Activated CD4-positive, alpha-beta memory T cell treated with anti-CD3 and anti-CD28 coated beads, Interleukin-2, amount 10 ng/mL, durations not matched to agents 7 days and 5 days (primary cell): ENCODE results near the gene PBX4. TPM values are rescaled to one million over a fixed set of nuclear protein-coding genes. Genes with fewer than 3 reads are reported as not detected.

Experiments used
- CTCF ChIA-PET: fragments of 350-600 bp; sonication (Branson Sonifier 250); formaldehyde crosslinking; loops from one replicate; lab custom pipeline; 2021; ENCODE audit warnings: antibody characterized with exemption, inconsistent platforms; lab: Charles Lee
- POLR2A ChIA-PET: fragments of 350-600 bp; sonication (Branson Sonifier 250); formaldehyde crosslinking; loops from one replicate; lab custom pipeline; 2021; ENCODE audit warnings: antibody characterized with exemption; lab: Charles Lee
- DNase-seq: peaks from one replicate; pipeline ENCODE4 v3.0.0-alpha.2; 2020
- H3K27ac Mint-ChIP-seq: one replicate; pipeline ENCODE4 v1.8.0; 2021; ENCODE audit warnings: mild to moderate bottlenecking, mixed read lengths
- H3K27me3 Mint-ChIP-seq: one replicate; pipeline ENCODE4 v1.8.0; 2021; ENCODE audit warnings: mixed read lengths
- H3K36me3 Mint-ChIP-seq: one replicate; pipeline ENCODE4 v1.8.0; 2021; ENCODE audit warnings: low read depth, mixed read lengths
- H3K4me1 Mint-ChIP-seq: one replicate; pipeline ENCODE4 v1.8.0; 2021; ENCODE audit warnings: mixed read lengths
- H3K4me3 Mint-ChIP-seq: one replicate; pipeline ENCODE4 v1.8.0; 2021; ENCODE audit warnings: mild to moderate bottlenecking, mixed read lengths
- H3K9me3 Mint-ChIP-seq: one replicate; pipeline ENCODE4 v1.8.0; 2021; ENCODE audit warnings: mixed read lengths
- total RNA-seq, 2 experiments: library from RNA; stranded (reverse); gene quantifications; one replicate each; pipeline ENCODE4 v1.2.3, GENCODE V29; 2021

Gene PBX4
- total RNA-seq, 2 experiments from 2014 or later = 49.0 to 55.6 TPM

- Mint-ChIP-seq H3K4me1 (peaks cover 10% of the 10 kb centered on the region), H3K9me3 (no peaks in the 10 kb centered on the region), H3K27ac (no peak overlapping the region), H3K27me3 (no peaks in the 10 kb centered on the region), H3K4me3 (no peak overlapping the region), H3K36me3 (peaks cover 50% of the 10 kb centered on the region)
- DNase-seq = no peak
- ChIA-PET POLR2A (interaction anchor here (0.7 kb wide), 1 partner anchor 51 kb away, joined by 3 read pairs; no protein-coding TSS in a partner anchor), CTCF (interaction anchor here (1.3 kb wide), 1 partner anchor 17 kb away, joined by 3 read pairs; no protein-coding TSS in a partner anchor)
Observed at GRCh38 chr19:19571071-19571786, 47.3 kb downstream of the PBX4 start.

- Mint-ChIP-seq H3K4me3 (no peak overlapping the region), H3K27ac (peak overlapping the region; percentile 5)
- POLR2A ChIA-PET = no interaction called here
Observed at GRCh38 chr19:19570571-19570970, 47.9 kb downstream of the PBX4 start.

GRCh38 chr19:19568802-19569756 lies 49.4 kb downstream of the PBX4 start:
- Mint-ChIP-seq H3K36me3 (peaks cover 59% of the 10 kb centered on the region), H3K27ac (peak overlapping the region; percentile 33), H3K9me3 (no peaks in the 10 kb centered on the region), H3K4me3 (no peak overlapping the region), H3K27me3 (no peaks in the 10 kb centered on the region), H3K4me1 (peaks cover 5% of the 10 kb centered on the region)
- ChIA-PET CTCF (interaction anchor here (1.0 to 2.5 kb wide), 2 partner anchors 14 to 16 kb away, joined by 3 to 22 read pairs; no protein-coding TSS in a partner anchor), POLR2A (interaction anchor here (0.8 to 1.6 kb wide), 4 partner anchors 9 to 75 kb away, joined by 3 to 7 read pairs (median 3); no protein-coding TSS in a partner anchor)
- DNase-seq = no peak

More at GRCh38 chr19:19570571-19570970, 47.9 kb downstream of the PBX4 start:
- Mint-ChIP-seq H3K4me1 (peaks cover 10% of the 10 kb centered on the region), H3K27me3 (no peaks in the 10 kb centered on the region), H3K36me3 (peaks cover 49% of the 10 kb centered on the region), H3K9me3 (no peaks in the 10 kb centered on the region)
- DNase-seq = no peak
- CTCF ChIA-PET = interaction anchor here (1.3 kb wide), 1 partner anchor 16 kb away, joined by 3 read pairs; no protein-coding TSS in a partner anchor

GRCh38 chr19:19567391-19567790 lies 51.1 kb downstream of the PBX4 start:
- no peak for DNase-seq
- H3K9me3 Mint-ChIP-seq = no peaks in the 10 kb centered on the region
- H3K27ac Mint-ChIP-seq = no peak overlapping the region
- ChIA-PET POLR2A (interaction anchor here (1.2 kb wide), 1 partner anchor 20 kb away, joined by 3 read pairs; no protein-coding TSS in a partner anchor), CTCF (interaction anchor here (2.5 kb wide), 1 partner anchor 14 kb away, joined by 22 read pairs; no protein-coding TSS in a partner anchor)
- peaks cover 4% of the 10 kb centered on the region for H3K4me1 Mint-ChIP-seq
- H3K4me3 Mint-ChIP-seq = no peak overlapping the region
- peaks cover 68% of the 10 kb centered on the region for H3K36me3 Mint-ChIP-seq
- no peaks in the 10 kb centered on the region for H3K27me3 Mint-ChIP-seq

- Mint-ChIP-seq H3K36me3 (peaks cover 78% of the 10 kb centered on the region), H3K9me3 (no peaks in the 10 kb centered on the region), H3K4me3 (no peak overlapping the region), H3K4me1 (peaks cover 5% of the 10 kb centered on the region), H3K27me3 (no peaks in the 10 kb centered on the region), H3K27ac (no peak overlapping the region)
- DNase-seq = no peak
- ChIA-PET CTCF (no interaction called here), POLR2A (interaction anchor here (0.8 to 0.9 kb wide), 2 partner anchors 14 to 57 kb away, joined by 3 read pairs; no protein-coding TSS in a partner anchor)
Observed at GRCh38 chr19:19566306-19566705, 52.2 kb downstream of the PBX4 start.

GRCh38 chr19:19563348-19563848 lies 55.1 kb downstream of the PBX4 start:
- POLR2A ChIA-PET = no interaction called here
- DNase-seq = no peak
- H3K9me3 Mint-ChIP-seq = no peaks in the 10 kb centered on the region
- no peak overlapping the region for H3K4me3 Mint-ChIP-seq
- H3K27ac Mint-ChIP-seq = no peak overlapping the region
- H3K36me3 Mint-ChIP-seq = peaks cover 69% of the 10 kb centered on the region
- H3K27me3 Mint-ChIP-seq = no peaks in the 10 kb centered on the region
- CTCF ChIA-PET = interaction anchor here (0.6 kb wide), 1 partner anchor 31 kb away, joined by 3 read pairs; no protein-coding TSS in a partner anchor
- peaks cover 20% of the 10 kb centered on the region for H3K4me1 Mint-ChIP-seq

- peak; percentile 42 for DNase-seq
- peaks cover 20% of the 10 kb centered on the region for H3K4me1 Mint-ChIP-seq
- no peak overlapping the region for H3K27ac Mint-ChIP-seq
- ChIA-PET POLR2A (no interaction called here), CTCF (interaction anchor here (0.6 kb wide), 1 partner anchor 31 kb away, joined by 3 read pairs; no protein-coding TSS in a partner anchor)
- no peaks in the 10 kb centered on the region for H3K27me3 Mint-ChIP-seq
- H3K9me3 Mint-ChIP-seq = no peaks in the 10 kb centered on the region
- H3K36me3 Mint-ChIP-seq = peaks cover 69% of the 10 kb centered on the region
- no peak overlapping the region for H3K4me3 Mint-ChIP-seq
Observed at GRCh38 chr19:19562665-19563347, 55.7 kb downstream of the PBX4 start.

- Mint-ChIP-seq H3K4me1 (peaks cover 20% of the 10 kb centered on the region), H3K36me3 (peaks cover 64% of the 10 kb centered on the region), H3K27me3 (no peaks in the 10 kb centered on the region), H3K9me3 (no peaks in the 10 kb centered on the region), H3K27ac (no peak overlapping the region), H3K4me3 (no peak overlapping the region)
- ChIA-PET CTCF (interaction anchor here (1.1 kb wide), 1 partner anchor 30 kb away, joined by 3 read pairs; no protein-coding TSS in a partner anchor), POLR2A (no interaction called here)
- DNase-seq = no peak
Observed at GRCh38 chr19:19561946-19562664, 56.4 kb downstream of the PBX4 start.

- ChIA-PET POLR2A (interaction anchor here (0.9 to 2.3 kb wide), 4 partner anchors 9 to 44 kb away, joined by 3 to 7 read pairs (median 4); partner anchors contain the start of gene NDUFA13), CTCF (interaction anchor here (0.7 to 1.4 kb wide), 3 partner anchors 9 to 102 kb away, joined by 3 read pairs; no protein-coding TSS in a partner anchor)
- no peak overlapping the region for H3K4me3 Mint-ChIP-seq
- no peak for DNase-seq
- H3K9me3 Mint-ChIP-seq = no peaks in the 10 kb centered on the region
- no peaks in the 10 kb centered on the region for H3K27me3 Mint-ChIP-seq
- H3K36me3 Mint-ChIP-seq = peaks cover 50% of the 10 kb centered on the region
- peaks cover 20% of the 10 kb centered on the region for H3K4me1 Mint-ChIP-seq
- H3K27ac Mint-ChIP-seq = peak overlapping the region; percentile 69
Observed at GRCh38 chr19:19559931-19560330, 58.6 kb downstream of the PBX4 start.

GRCh38 chr19:19558636-19559035 lies 59.9 kb downstream of the PBX4 start:
- H3K9me3 Mint-ChIP-seq = no peaks in the 10 kb centered on the region
- CTCF ChIA-PET = interaction anchor here (0.7 kb wide), 1 partner anchor 27 kb away, joined by 3 read pairs; no protein-coding TSS in a partner anchor
- H3K36me3 Mint-ChIP-seq = peaks cover 38% of the 10 kb centered on the region
- H3K4me3 Mint-ChIP-seq = no peak overlapping the region
- no peaks in the 10 kb centered on the region for H3K27me3 Mint-ChIP-seq
- peaks cover 23% of the 10 kb centered on the region for H3K4me1 Mint-ChIP-seq
- POLR2A ChIA-PET = interaction anchor here (1.0 to 2.3 kb wide), 3 partner anchors 10 to 104 kb away, joined by 3 to 7 read pairs (median 3); partner anchors contain the start of gene ATP13A1
- peak overlapping the region; percentile 22 for H3K27ac Mint-ChIP-seq
- DNase-seq = no peak

GRCh38 chr19:19558055-19558454 lies 60.4 kb downstream of the PBX4 start:
- DNase-seq = no peak
- Mint-ChIP-seq H3K9me3 (no peaks in the 10 kb centered on the region), H3K27ac (no peak overlapping the region), H3K36me3 (peaks cover 35% of the 10 kb centered on the region), H3K4me3 (no peak overlapping the region), H3K27me3 (no peaks in the 10 kb centered on the region), H3K4me1 (peaks cover 23% of the 10 kb centered on the region)
- ChIA-PET POLR2A (interaction anchor here (1.0 to 1.1 kb wide), 2 partner anchors 21 to 105 kb away, joined by 3 read pairs; partner anchors contain the start of gene ATP13A1), CTCF (interaction anchor here (0.7 kb wide), 1 partner anchor 27 kb away, joined by 3 read pairs; no protein-coding TSS in a partner anchor)
